Sigmoid colon (tissue), 7 donors: ENCODE results near the gene TAF10. TPM values are rescaled to one million over a fixed set of nuclear protein-coding genes. Genes with fewer than 3 reads are reported as not detected.

Experiments
- DNase-seq: peaks from one replicate; pipeline ENCODE4 v3.0.0-alpha.2; 2019
- H3K27ac ChIP-seq, 4 donors: fragments of 200-600 bp; sonication (generic); one replicate each; pipeline ENCODE4 v1.5.1; 2016 to 2019; ENCODE audit warnings: mild to moderate bottlenecking in 1 of 4
- H3K27me3 ChIP-seq, 3 donors: fragments of 200-600 bp; sonication (generic); one replicate each; pipeline ENCODE4 v1.5.1; 2019; ENCODE audit warnings: mild to moderate bottlenecking in 1 of 3
- H3K36me3 ChIP-seq, 4 donors: fragments of 200-600 bp; sonication (generic); one replicate each; pipeline ENCODE4 v1.5.1; 2016 to 2019
- H3K4me1 ChIP-seq, 4 donors: fragments of 200-600 bp; sonication (generic); one replicate each; pipeline ENCODE4 v1.5.1; 2017 to 2019
- H3K4me3 ChIP-seq, 4 donors: fragments of 200-600 bp; sonication (generic); one replicate each; pipeline ENCODE4 v1.5.1; 2017 to 2019; ENCODE audit warnings: mild to moderate bottlenecking in 2 of 4, moderate library complexity in 1 of 4
- H3K9me3 ChIP-seq, 4 donors: fragments of 200-600 bp in 3 of 4; sonication (generic) in 3 of 4; one replicate each; pipeline versions ENCODE4 v1.5.1 to v1.6.1; 2013 to 2019
- CTCF ChIP-seq, 4 experiments: fragments of 450-650 bp in 3 of 4; fragments of 200-600 bp in 1 of 4; IDR thresholded peaks; one replicate each; pipeline ENCODE4 v1.5.1; 2016 to 2019; ENCODE audit warnings: antibody characterized with exemption in 4 of 4, mild to moderate bottlenecking in 3 of 4, moderate library complexity in 2 of 4
- EP300 ChIP-seq, 4 donors: sonication (generic); formaldehyde crosslinking; IDR thresholded peaks; one replicate each; pipeline ENCODE4 v1.6.1; 2017; ENCODE audit warnings: antibody characterized with exemption in 4 of 4
- POLR2A ChIP-seq, 2 donors: fragments of 450-650 bp; IDR thresholded peaks; one replicate each; pipeline ENCODE4 v1.6.1; 2016; ENCODE audit warnings: antibody characterized with exemption in 2 of 2, mild to moderate bottlenecking in 2 of 2, moderate library complexity in 2 of 2
- POLR2AphosphoS5 ChIP-seq, 4 donors: sonication (generic); formaldehyde crosslinking; IDR thresholded peaks; one replicate each; pipeline ENCODE4 v1.6.1; 2017; ENCODE audit warnings: antibody characterized with exemption in 4 of 4
- WGBS, 2 donors: extraction: QIAGEN DNeasy Blood & Tissue Kit; methylation state at CpG; one replicate each; pipeline ENCODE4 v1.1.7; 2013; 5-methylcytosine and 5-hydroxymethylcytosine counted together
- intact Hi-C: fragments of 100-400 bp; cut with DNase I; formaldehyde crosslinking; loops from one replicate; pipeline ENCODE4 v1.15.1; 2023
- polyA plus RNA-seq, 3 donors: library from polyadenylated mRNA; stranded (reverse); fragments of 200-250 nt; gene quantifications; one replicate each; pipeline ENCODE4 v1.2.3, GENCODE V29; 2013
- total RNA-seq, 4 donors: library from RNA; depleted of rRNA; stranded (reverse); fragments of >200 nt; gene quantifications; one replicate each; pipeline ENCODE4 v1.1.0, GENCODE V29; 2016
- donor health status: healthy with polysubstance abuse.
- donor health status: Bipolar disorder and iron deficiency.
- donor health status: healthy.

TAF10 gene
- 10 to 100 TPM; 33.2 to 60.0 (median 49.0) TPM for total RNA-seq
- 100 to 1,000 TPM in 2 of 3 donors, 10 to 100 TPM in 1; 67.6 to 148 (median 129) TPM for polyA plus RNA-seq

- intact Hi-C loops = no loop called here
- DNase-seq = peak; percentile 99
- H3K27me3 ChIP-seq = no peaks in the 10 kb centered on the region
- peak within 1 kb of the TSS; percentile 64 to 90 (median 82) for H3K4me3 ChIP-seq
- WGBS, 2 donors = 0 to 1% methylated on average over 51 of the region's 51 CpGs
- peaks cover 29 to 72% (median 51%) of the 10 kb centered on the region in 4 donors for H3K36me3 ChIP-seq
- TF ChIP-seq EP300 (IDR thresholded peaks at IDR 0.05) (peak in 2 of 4 donors; percentile 71 to 86), POLR2A (IDR thresholded peaks at IDR 0.05) (peak; percentile 87 to 93), CTCF (IDR thresholded peaks at IDR 0.05) (peak in 3 of 4 experiments; percentile 41 to 69 (median 59)), POLR2AphosphoS5 (IDR thresholded peaks at IDR 0.05) (peak; percentile 96 to 98 (median 98))
- peaks cover 0 to 63% (median 60%) of the 10 kb centered on the region in 4 donors for H3K4me1 ChIP-seq
- H3K9me3 ChIP-seq = no peaks in the 10 kb centered on the region
- H3K27ac ChIP-seq = peak within 1 kb of the TSS; percentile 98 to 99 (median 98)
These were observed at the start of gene TAF10 for GRCh38 chr11:6612213-6613041. TSS of gene TAF10 (minus strand) at chr11:6612216. CDS start at chr11:6612189, 27 bp downstream.

- no peak for TF ChIP-seq POLR2A (IDR thresholded peaks at IDR 0.05)
- no peak for TF ChIP-seq EP300 (IDR thresholded peaks at IDR 0.05)
- no peak for TF ChIP-seq POLR2AphosphoS5 (IDR thresholded peaks at IDR 0.05)
- no peak for TF ChIP-seq CTCF (IDR thresholded peaks at IDR 0.05)
- Histone ChIP-seq H3K27ac (no peak overlapping the region), H3K36me3 (no peaks in the 10 kb centered on the region), H3K27me3 (no peaks in the 10 kb centered on the region), H3K9me3 (no peaks in the 10 kb centered on the region), H3K4me1 (peaks cover 0 to 28% (median 21%) of the 10 kb centered on the region in 4 donors), H3K4me3 (no peak overlapping the region)
- DNase-seq = no peak
- intact Hi-C loops = no loop called here
- 84 to 86% methylated on average over 3 of the region's 3 CpGs for WGBS, 2 donors
These were observed 48.7 kb upstream of the TAF10 start for GRCh38 chr11:6660712-6661111.

GRCh38 chr11:6658647-6659046 lies 46.6 kb upstream of the TAF10 start:
- intact Hi-C loops = no loop called here
- H3K4me3 ChIP-seq = no peak overlapping the region
- H3K4me1 ChIP-seq = peaks cover 0 to 31% (median 25%) of the 10 kb centered on the region in 4 donors
- no peak for DNase-seq
- H3K9me3 ChIP-seq = no peaks in the 10 kb centered on the region
- H3K27me3 ChIP-seq = no peaks in the 10 kb centered on the region
- no peak overlapping the region for H3K27ac ChIP-seq
- no peaks in the 10 kb centered on the region for H3K36me3 ChIP-seq
- no peak for TF ChIP-seq EP300 (IDR thresholded peaks at IDR 0.05)

GRCh38 chr11:6657346-6657745 lies 45.3 kb upstream of the TAF10 start:
- Histone ChIP-seq H3K9me3 (no peaks in the 10 kb centered on the region), H3K27ac (peak overlapping the region in 3 of 4 donors; percentile 81 to 91 (median 88)), H3K36me3 (no peaks in the 10 kb centered on the region), H3K27me3 (no peaks in the 10 kb centered on the region), H3K4me3 (no peak overlapping the region), H3K4me1 (peaks cover 0 to 34% (median 23%) of the 10 kb centered on the region in 4 donors)
- no peak for DNase-seq
- WGBS, 2 donors = 20 to 70% methylated on average over 1 of the region's 1 CpG
- TF ChIP-seq POLR2A (IDR thresholded peaks at IDR 0.05) (no peak), CTCF (IDR thresholded peaks at IDR 0.05) (no peak), EP300 (IDR thresholded peaks at IDR 0.05) (no peak), POLR2AphosphoS5 (IDR thresholded peaks at IDR 0.05) (no peak)
- intact Hi-C loops = no loop called here

- no peak overlapping the region for H3K4me3 ChIP-seq
- intact Hi-C loops = no loop called here
These were observed 44.9 kb upstream of the TAF10 start for GRCh38 chr11:6656936-6657335.

More at GRCh38 chr11:6656936-6657335, 44.9 kb upstream of the TAF10 start:
- Histone ChIP-seq H3K36me3 (no peaks in the 10 kb centered on the region), H3K4me1 (peaks cover 0 to 34% (median 24%) of the 10 kb centered on the region in 4 donors), H3K27me3 (no peaks in the 10 kb centered on the region), H3K9me3 (no peaks in the 10 kb centered on the region), H3K27ac (peak overlapping the region in 3 of 4 donors; percentile 81 to 91 (median 88))
- WGBS, 2 donors = 59 to 81% methylated on average over 5 of the region's 5 CpGs
- no peak for DNase-seq
- TF ChIP-seq EP300 (IDR thresholded peaks at IDR 0.05) (no peak), POLR2AphosphoS5 (IDR thresholded peaks at IDR 0.05) (no peak), CTCF (IDR thresholded peaks at IDR 0.05) (no peak), POLR2A (IDR thresholded peaks at IDR 0.05) (no peak)
